ENCODE measurements around the gene PRR35.

Gene PRR35

DNA sequence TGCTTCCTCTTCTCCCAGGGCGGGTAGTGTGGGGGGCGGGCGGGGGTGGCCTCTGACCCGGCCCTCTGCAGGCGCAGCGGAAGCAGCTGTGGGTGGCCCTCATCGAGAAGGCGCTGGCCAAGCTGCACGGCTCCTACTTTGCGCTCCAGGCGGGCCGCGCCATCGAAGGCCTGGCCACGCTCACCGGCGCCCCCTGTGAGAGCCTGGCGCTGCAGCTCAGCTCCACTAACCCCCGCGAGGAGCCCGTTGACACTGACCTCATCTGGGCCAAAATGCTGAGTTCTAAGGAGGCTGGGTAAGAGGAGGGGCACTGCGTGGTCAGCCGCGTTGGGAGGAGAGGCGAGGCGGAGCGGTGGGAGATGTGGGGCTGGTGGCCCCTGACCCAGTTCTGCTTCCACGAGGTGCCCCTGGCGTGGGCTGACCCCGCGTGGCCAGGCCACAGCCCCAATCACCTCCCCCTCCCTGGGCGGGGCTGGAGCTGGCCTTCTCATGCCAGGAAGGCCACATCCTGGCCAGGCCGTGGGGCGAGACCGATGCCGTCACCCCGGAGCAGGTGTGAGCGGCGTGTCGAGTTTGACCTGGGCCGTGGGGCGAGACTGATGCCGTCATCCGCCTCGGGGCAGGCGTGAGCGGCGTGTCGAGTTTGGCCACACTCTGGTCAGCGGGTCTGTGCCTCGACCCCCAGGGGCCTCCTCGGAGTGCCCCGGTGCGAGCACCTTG lies 10.5 kb upstream of the PRR35 start:
- DNase-seq = no peak

DNA sequence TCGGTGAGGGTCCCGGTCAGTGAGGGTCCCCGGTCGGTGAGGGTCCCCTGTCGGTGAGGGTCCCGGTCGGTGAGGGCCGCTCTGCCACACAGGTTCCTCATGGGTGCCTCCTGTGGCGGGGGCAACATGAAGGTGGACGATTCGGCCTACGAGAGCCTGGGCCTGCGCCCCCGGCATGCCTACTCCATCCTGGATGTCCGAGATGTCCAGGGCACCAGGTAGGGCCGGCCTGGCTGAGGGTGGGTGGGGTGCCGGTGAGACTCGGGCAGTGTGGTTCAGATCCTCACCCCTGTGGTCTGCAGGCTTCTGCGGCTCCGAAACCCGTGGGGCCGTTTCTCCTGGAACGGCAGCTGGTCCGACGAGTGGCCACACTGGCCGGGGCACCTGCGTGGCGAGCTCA lies 9.0 kb upstream of the PRR35 start:
- DNase-seq = no peak

- no peak for DNase-seq
These were observed 8.0 kb upstream of the PRR35 start for GRCh38 chr16:552171-552570.

- DNase-seq = no peak
These were observed 6.4 kb upstream of the PRR35 start for GRCh38 chr16:553601-554296.

GRCh38 chr16:554297-554621 lies 5.9 kb upstream of the PRR35 start:
- DNase-seq = no peak

DNA sequence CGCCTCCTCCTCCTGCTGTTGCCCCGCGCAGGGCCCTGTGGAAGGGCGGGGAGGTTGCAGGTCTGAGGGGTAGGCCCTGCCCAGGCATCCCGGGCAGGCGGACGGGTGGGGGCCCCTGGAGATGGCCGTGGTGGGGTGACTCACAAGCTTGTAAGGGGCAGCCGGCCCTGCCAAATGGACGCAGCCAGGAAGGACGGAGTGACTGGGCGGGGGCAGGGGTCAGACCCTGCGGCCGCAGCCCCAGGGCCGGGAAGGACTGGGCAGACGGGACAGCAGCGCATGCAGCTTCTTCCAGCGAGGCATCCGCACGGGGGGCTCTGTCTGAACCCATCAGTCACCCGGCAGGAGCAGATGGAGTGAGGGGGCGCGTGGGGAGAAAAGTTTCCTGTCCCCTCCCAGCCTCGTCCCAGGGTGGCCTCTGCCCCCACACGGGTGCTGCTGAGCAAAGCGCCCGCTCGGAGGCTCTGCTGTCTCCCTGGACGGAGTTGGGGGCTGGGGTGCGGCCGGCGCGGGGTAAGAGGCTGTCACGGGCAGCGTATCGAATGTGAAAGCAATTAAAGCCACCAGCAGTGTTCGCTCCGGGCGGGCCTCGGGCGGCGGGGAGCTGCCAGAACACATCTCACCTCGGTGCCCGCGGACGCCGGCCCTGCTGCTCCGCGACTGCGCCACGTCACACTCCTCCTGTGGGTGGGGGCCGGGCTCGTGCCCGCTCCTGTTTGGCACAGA lies 5.4 kb upstream of the PRR35 start:
- no peak for DNase-seq

- no peak for DNase-seq
These were observed 4.4 kb upstream of the PRR35 start for GRCh38 chr16:555528-556473.

GRCh38 chr16:556474-557173 lies 3.6 kb upstream of the PRR35 start:
- no peak for DNase-seq

GRCh38 chr16:557463-558297 lies 2.5 kb upstream of the PRR35 start:
- DNase-seq = no peak

GRCh38 chr16:558298-559020 lies 1.7 kb upstream of the PRR35 start:
- no peak for DNase-seq

GRCh38 chr16:559021-559380 lies 1.2 kb upstream of the PRR35 start:
- DNase-seq = no peak

DNA sequence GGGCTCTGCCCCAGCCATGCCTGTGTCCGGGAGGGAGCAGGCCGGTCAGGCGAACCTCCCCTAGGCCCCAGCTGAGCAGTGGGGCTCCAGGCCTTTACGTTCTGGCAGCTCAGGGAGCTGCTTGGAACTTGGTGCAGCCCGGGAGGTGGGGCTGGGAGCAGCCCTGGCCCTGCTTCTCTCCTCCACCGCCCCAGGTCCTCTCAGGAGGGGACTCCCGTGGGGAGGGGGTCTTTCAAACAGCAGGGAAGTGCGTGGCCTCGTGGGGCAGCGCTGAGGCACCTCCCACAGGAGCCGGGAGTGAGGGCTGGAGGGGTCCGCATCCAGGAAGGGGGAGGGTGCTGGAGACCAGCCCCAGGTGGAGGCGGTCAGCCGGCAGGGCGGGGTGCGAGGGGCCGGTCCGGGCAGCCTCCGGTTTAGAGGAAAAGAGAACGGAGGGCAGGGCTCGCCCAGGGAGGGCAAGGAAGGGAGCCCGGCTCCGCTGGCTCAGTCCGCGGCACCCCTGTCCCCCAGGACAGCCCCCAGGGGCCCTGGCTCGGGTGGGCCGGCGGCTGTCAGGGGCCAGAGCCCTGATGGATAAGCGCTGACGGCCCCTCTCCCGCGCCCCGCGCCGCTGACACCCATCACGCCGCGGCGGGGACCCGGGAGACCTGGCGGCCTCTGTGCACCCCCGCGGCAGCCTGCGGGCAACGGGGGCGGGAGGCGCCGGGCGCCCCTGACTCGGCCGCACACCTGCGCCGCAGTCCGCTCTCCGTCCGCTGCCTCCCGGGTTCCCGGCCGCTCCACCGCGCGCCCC lies 587 bp upstream of the PRR35 start:
- DNase-seq = no peak

DNA sequence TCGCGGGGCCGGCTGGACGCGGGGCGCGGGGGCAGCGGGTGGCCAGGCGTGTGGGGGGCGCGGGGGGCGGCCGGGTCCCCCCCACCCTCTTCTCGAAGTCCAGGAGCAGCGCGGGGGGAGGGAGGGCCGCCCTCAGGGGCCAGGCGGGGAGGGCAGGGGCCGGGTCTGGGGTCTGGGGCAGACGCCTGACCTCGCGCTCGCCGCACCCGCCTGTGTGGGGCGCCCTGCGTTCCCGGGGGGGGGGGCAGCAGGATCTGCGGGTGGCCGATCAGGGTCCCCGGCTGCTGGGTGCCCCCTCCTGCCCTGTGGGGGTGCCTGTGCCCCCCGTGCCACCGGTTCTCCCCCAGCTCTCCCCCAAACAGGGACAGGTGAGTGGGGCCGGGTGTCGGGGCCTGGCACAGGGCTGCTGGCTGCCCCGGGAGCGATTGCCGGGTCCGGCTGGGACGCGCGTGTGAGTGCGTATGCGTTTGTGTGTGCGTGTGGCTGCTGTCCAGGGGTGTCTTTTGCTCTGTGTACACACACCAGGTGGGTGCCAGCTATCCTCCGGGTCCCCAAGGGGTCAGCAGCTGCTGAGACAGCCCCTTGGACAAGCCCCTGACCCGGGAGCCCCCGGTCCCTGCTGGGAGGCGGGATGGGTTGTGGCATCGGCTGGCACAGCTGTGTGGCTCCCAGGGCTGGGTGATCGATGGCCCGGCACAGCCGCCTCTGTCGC lies 663 bp downstream of the PRR35 start:
- no peak for DNase-seq

DNA sequence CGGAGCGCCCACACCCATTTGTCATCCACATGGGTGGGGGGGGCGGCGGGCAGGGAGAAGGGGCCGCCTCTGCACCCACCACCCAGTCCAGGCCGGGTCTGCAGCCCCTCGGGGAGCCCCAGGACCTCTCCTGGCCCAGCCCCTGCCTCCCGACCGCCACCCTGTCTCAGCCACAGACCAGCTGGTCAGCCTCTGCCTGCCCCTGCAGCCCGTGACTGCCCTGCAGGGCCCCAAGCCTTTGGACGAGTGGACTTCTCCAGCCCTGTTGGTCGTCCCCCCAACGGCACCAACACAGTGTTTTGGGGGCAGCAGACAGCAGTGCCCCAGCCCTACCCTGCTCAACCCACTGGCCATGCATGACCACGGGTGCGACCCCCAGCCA lies 1.2 kb downstream of the PRR35 start:
- no peak for DNase-seq

DNA sequence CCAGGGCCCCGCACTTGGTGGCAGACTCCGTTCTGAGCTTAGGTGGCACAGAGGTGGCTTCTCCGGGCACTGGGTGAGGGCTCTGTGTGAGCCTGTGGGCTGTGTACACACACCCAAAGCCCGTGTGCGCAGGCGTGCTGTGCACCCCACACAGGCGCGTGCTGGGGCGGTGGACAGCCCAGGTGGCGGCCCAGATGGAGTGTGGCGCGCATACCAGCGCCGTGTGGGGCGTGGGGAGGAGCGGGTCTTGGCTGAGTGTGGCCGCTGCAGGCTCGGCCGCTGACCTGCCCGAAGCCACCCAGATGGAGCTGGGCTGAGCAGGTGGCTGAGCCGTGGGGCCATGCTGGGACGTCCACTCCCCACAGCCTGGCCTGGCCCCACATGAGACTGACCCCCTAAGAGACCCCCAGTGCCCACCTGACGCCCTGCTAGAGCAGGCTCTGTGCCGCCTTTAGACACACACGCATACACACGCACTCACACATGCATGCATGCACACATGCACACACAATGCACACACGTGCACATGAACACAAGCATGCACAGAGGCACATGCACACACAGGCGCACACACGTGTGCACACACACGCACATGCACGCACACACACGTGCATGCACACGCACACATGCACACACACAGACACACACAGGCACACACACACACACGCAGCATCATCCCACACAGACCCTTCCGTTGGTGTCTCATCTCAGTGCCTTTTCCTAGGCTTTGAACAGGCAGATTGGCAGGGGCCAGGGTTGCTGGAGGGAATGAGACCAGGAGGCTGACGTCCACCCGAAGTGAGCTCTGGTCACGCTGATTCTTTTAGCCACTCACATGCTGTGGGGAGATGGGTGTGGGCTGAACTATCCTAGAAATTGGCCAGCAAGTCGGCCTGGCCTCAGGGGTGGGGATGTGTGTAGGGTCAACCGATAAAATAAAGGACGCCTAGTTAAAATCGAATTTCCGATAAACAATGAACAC lies 2.1 kb downstream of the PRR35 start:
- no peak for DNase-seq

GRCh38 chr16:563072-563644 lies 3.0 kb downstream of the PRR35 start:
- DNase-seq = no peak

- DNase-seq = no peak
These were observed 4.7 kb downstream of the PRR35 start for GRCh38 chr16:564690-565418.
